Measurements from ENCODE around the gene RSPO1. TPM values are rescaled to one million over a fixed set of nuclear protein-coding genes. Genes with fewer than 3 reads are reported as not detected.

Gene RSPO1
- total and polyA plus RNA-seq, 2 of the 4 experiments (the other 2 are of a cell fraction) = not detected

DNA sequence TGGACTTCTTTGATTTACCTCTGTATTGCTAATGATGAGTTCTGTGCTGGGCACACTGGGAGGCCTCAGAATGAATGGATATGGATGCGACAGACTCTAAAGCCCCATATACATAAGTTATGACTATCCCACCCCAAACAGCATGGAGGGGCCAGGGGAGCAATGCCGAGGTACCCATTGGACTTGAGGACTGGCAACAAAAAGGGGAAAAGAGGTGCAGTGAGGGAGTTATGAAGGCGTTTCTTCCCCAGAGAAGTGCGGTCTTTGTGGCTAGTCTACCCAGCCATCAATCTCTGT lies 42.4 kb upstream of the RSPO1 start:
- TF ChIP-seq MAZ (IDR thresholded peaks at IDR 0.05; ENCODE audit: borderline replicate concordance, low read depth, low read length) (no peak), MXI1 (IDR thresholded peaks at IDR 0.05; ENCODE audit: borderline replicate concordance, low read depth, low read length) (no peak), BHLHE40 (IDR thresholded peaks at IDR 0.05; ENCODE audit: low read depth, low read length) (no peak), RCOR1 (IDR thresholded peaks at IDR 0.05; ENCODE audit: insufficient replicate concordance, low read length) (no peak), RAD21 (IDR thresholded peaks at IDR 0.05; ENCODE audit: low read length) (no peak), RFX5 (IDR thresholded peaks at IDR 0.05; ENCODE audit: low read depth, low read length) (no peak), SMC3 (IDR thresholded peaks at IDR 0.05; ENCODE audit: low read depth, low read length) (no peak), CEBPB (IDR thresholded peaks at IDR 0.05; ENCODE audit: low read depth, low read length) (no peak), CHD1 (IDR thresholded peaks at IDR 0.05; ENCODE audit: low read depth, low read length) (no peak), NFE2L2 (IDR thresholded peaks at IDR 0.05; ENCODE audit: low read depth, low read length) (no peak), POLR2A (IDR thresholded peaks at IDR 0.05; ENCODE audit: low read depth, low read length) (no peak)
- TF ChIP-seq, protein P1, sequence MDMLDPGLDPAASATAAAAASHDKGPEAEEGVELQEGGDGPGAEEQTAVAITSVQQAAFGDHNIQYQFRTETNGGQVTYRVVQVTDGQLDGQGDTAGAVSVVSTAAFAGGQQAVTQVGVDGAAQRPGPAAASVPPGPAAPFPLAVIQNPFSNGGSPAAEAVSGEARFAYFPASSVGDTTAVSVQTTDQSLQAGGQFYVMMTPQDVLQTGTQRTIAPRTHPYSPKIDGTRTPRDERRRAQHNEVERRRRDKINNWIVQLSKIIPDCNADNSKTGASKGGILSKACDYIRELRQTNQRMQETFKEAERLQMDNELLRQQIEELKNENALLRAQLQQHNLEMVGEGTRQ (IDR thresholded peaks at IDR 0.05; ENCODE audit: low read depth, low read length) = no peak
- TF ChIP-seq, protein P2, sequence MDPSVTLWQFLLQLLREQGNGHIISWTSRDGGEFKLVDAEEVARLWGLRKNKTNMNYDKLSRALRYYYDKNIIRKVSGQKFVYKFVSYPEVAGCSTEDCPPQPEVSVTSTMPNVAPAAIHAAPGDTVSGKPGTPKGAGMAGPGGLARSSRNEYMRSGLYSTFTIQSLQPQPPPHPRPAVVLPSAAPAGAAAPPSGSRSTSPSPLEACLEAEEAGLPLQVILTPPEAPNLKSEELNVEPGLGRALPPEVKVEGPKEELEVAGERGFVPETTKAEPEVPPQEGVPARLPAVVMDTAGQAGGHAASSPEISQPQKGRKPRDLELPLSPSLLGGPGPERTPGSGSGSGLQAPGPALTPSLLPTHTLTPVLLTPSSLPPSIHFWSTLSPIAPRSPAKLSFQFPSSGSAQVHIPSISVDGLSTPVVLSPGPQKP (IDR thresholded peaks at IDR 0.05; ENCODE audit: borderline replicate concordance, low read depth, low read length) = no peak
- TF ChIP-seq, protein P3, sequence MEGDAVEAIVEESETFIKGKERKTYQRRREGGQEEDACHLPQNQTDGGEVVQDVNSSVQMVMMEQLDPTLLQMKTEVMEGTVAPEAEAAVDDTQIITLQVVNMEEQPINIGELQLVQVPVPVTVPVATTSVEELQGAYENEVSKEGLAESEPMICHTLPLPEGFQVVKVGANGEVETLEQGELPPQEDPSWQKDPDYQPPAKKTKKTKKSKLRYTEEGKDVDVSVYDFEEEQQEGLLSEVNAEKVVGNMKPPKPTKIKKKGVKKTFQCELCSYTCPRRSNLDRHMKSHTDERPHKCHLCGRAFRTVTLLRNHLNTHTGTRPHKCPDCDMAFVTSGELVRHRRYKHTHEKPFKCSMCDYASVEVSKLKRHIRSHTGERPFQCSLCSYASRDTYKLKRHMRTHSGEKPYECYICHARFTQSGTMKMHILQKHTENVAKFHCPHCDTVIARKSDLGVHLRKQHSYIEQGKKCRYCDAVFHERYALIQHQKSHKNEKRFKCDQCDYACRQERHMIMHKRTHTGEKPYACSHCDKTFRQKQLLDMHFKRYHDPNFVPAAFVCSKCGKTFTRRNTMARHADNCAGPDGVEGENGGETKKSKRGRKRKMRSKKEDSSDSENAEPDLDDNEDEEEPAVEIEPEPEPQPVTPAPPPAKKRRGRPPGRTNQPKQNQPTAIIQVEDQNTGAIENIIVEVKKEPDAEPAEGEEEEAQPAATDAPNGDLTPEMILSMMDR (conservative IDR thresholded peaks at IDR 0.05; ENCODE audit: low read depth, low read length) = no peak
- no peak overlapping the region for H3K18ac ChIP-seq (ENCODE audit: low read depth, low read length)
- no peaks in the 10 kb centered on the region for H3K9me1 ChIP-seq (ENCODE audit: insufficient read depth, low read length)
- no peak overlapping the region for H3K56ac ChIP-seq (ENCODE audit: extremely low read depth, insufficient read depth, low read length)
- H3K4me2 ChIP-seq (ENCODE audit: low read depth, low read length) = no peak overlapping the region
- ChIA-PET CTCF (no interaction called here), POLR2A (ENCODE audit: unreplicated experiment) (no interaction called here)
- ATAC-seq (ENCODE audit: low read depth) (no peak), DNase-seq (no peak)
- H4K8ac ChIP-seq (ENCODE audit: low read depth in 2 of 2, low read length in 2 of 2) = no peak overlapping the region
- no peak overlapping the region for H4K5ac ChIP-seq (ENCODE audit: low read depth, low read length)
- no peak overlapping the region for H2BK15ac ChIP-seq (ENCODE audit: low read depth, low read length)
- no peak overlapping the region for H2AK5ac ChIP-seq (ENCODE audit: low read depth, low read length)
- 0 out of 2 replicates have a peak, but pooled peaks cover 4% of the 10 kb centered on the region for H3K36me3 ChIP-seq (ENCODE audit: control insufficient read depth, insufficient read depth, low read length)
- H2BK5ac ChIP-seq (ENCODE audit: low read depth, low read length, poor library complexity, severe bottlenecking) = no peak overlapping the region
- intact Hi-C loops (cut with micrococcal nuclease) (no loop called here), dilution Hi-C loops (cut with HindIII; ENCODE audit: low sequenced_read_pairs, unreplicated experiment) (no loop called here), in situ Hi-C loops (cut with MboI; ENCODE audit: low sequenced_read_pairs) (no loop called here)
- no peaks in the 10 kb centered on the region for H3K4me1 ChIP-seq (ENCODE audit: control insufficient read depth, insufficient read depth, low read length)
- BruUV-seq (replicated peaks) = no TSS peak
- H2AFZ ChIP-seq (replicated peaks; ENCODE audit: low read length, poor library complexity) = no peak overlapping the region
- peaks cover 36% of the 10 kb centered on the region for H3K27me3 ChIP-seq (ENCODE audit: control insufficient read depth, insufficient read depth, low read length)
- no peak overlapping the region for H3K14ac ChIP-seq (replicated peaks; ENCODE audit: low read depth, low read length)
- no peak overlapping the region for H4K91ac ChIP-seq (ENCODE audit: insufficient read depth, low read depth, low read length)
- no peaks in the 10 kb centered on the region for H4K20me1 ChIP-seq (ENCODE audit: insufficient read depth, low read length)
- no peaks in the 10 kb centered on the region for H3K9me3 ChIP-seq (ENCODE audit: control insufficient read depth, insufficient read depth, low read length)
- no peaks in the 10 kb centered on the region for H3K79me1 ChIP-seq (ENCODE audit: low read depth in 1 of 2, low read length in 2 of 2)
- H3K23ac ChIP-seq (ENCODE audit: low read depth, low read length) = no peak overlapping the region
- WGBS, 2 experiments (ENCODE audit: extremely low coverage in 2 of 2, insufficient read length in 1 of 2) = no CpG with 5 or more reads among the region's 4 CpGs
- H2BK120ac ChIP-seq (ENCODE audit: low read depth, low read length) = no peak overlapping the region
- H2AK9ac ChIP-seq (replicated peaks; ENCODE audit: low read depth, low read length, poor library complexity) = no peak overlapping the region
- no peak overlapping the region for H3K4ac ChIP-seq (ENCODE audit: low read depth, low read length)
- H3K4me3 ChIP-seq (ENCODE audit: insufficient read depth, low read depth, low read length) = no peak overlapping the region
- H3K27ac ChIP-seq (ENCODE audit: insufficient read depth, low read length) = no peak overlapping the region
- no peak overlapping the region for H3K9ac ChIP-seq (ENCODE audit: low read depth, low read length)
- no peak overlapping the region for H2BK20ac ChIP-seq (ENCODE audit: low read depth, low read length)

Data from IMR-90 (cell line).